Lung microvascular endothelial cell (primary cell): Measurements from ENCODE around the gene OTUD7B. TPM values are rescaled to one million over a fixed set of nuclear protein-coding genes. Genes with fewer than 3 reads are reported as not detected.
A peak's percentile ranks its signal among the peaks of the same experiment; 100 is the strongest.

Experiments used
- DNase-seq, 2 donors: peaks; one replicate each; pipeline versions ENCODE4 v3.0.0 to v3.0.0-alpha.2; 2010; ENCODE audit warnings: low read depth in 2 of 2
- total RNA-seq: library from RNA; depleted of rRNA; stranded (reverse); fragments of >200 nt; gene quantifications from 2 replicates; pipeline ENCODE4 v1.2.1, GENCODE V29; 2014

Gene OTUD7B
- total RNA-seq, 1 donor from 2014 or later, result 11.3 TPM

GRCh38 chr1:149923626-149924025 is 86.9 kb downstream of the OTUD7B start:
- DNase-seq, result no peak

GRCh38 chr1:149917571-149918144 is 92.9 kb downstream of the OTUD7B start, which contains the start of gene SV2A:
TSS of gene SV2A (minus strand) at chr1:149917844. CDS start at chr1:149913840, 4,004 bp downstream.
- DNase-seq, result peak in 1 of 2 donors; percentile 12

GRCh38 chr1:149916898-149917252 is 93.7 kb downstream of the OTUD7B start:
- DNase-seq, result no peak

- DNase-seq, result no peak
Measured at GRCh38 chr1:149916193-149916897, 94.2 kb downstream of the OTUD7B start.

- no peak for DNase-seq
Measured at GRCh38 chr1:149915429-149916192, 94.9 kb downstream of the OTUD7B start.

GRCh38 chr1:149914545-149914944 is 96.0 kb downstream of the OTUD7B start:
- no peak for DNase-seq

GRCh38 chr1:149906570-149907075 is 103.9 kb downstream of the OTUD7B start:
- DNase-seq, result no peak

- DNase-seq, result no peak
Measured at GRCh38 chr1:149903836-149904491, 106.6 kb downstream of the OTUD7B start.

GRCh38 chr1:149899460-149900284 is 110.9 kb downstream of the OTUD7B start, which contains the start of gene BOLA1:
TSS of gene BOLA1 (plus strand) at chr1:149899568. CDS start at chr1:149900060, 492 bp downstream.
- DNase-seq, result peak; percentile 91 to 95

GRCh38 chr1:149896575-149896974 is 114.0 kb downstream of the OTUD7B start:
- DNase-seq, result no peak

- peak in 1 of 2 donors; percentile 37 for DNase-seq
Measured at GRCh38 chr1:149888999-149889289, 121.6 kb downstream of the OTUD7B start.

- peak; percentile 71 to 86 for DNase-seq
Measured at GRCh38 chr1:149888247-149888998, 122.1 kb downstream of the OTUD7B start.

Other genes starting within 250 kb of the OTUD7B start
- gene FCGR1A, start 228.0 kb downstream of the OTUD7B start, total RNA-seq, result not detected in 2 replicates
- 5.4 and 7.5 TPM in 2 replicates for gene BOLA1, start 111.2 kb downstream of the OTUD7B start, total RNA-seq
- 1.5 and 2.8 TPM in 2 replicates for gene SV2A, start 92.9 kb downstream of the OTUD7B start, total RNA-seq
- gene SF3B4, start 82.9 kb downstream of the OTUD7B start, total RNA-seq, result 7.5 and 8.3 TPM in 2 replicates
- 0.40 and 0.87 TPM in 2 replicates for gene MTMR11, start 73.8 kb downstream of the OTUD7B start, total RNA-seq
- gene VPS45, start 57.0 kb upstream of the OTUD7B start, total RNA-seq, result 14.8 and 21.0 TPM in 2 replicates
- gene PLEKHO1, start 139.2 kb upstream of the OTUD7B start, total RNA-seq, result 39.0 and 57.5 TPM in 2 replicates
- gene ANP32E, start 225.4 kb upstream of the OTUD7B start, total RNA-seq, result 9.7 and 17.4 TPM in 2 replicates
- not detected in 2 replicates for gene CA14, start 247.0 kb upstream of the OTUD7B start, total RNA-seq